GM15510 (cell line): ENCODE data around the gene TARDBP.

ENCODE experiments used
- POLR2A ChIP-seq: IDR thresholded peaks from 3 replicates; pipeline ENCODE4 v1.6.1; 2011; ENCODE audit warnings: borderline replicate concordance; ENCODE audit not compliant: insufficient read length; ENCODE audit errors: extremely low read depth

Gene TARDBP

DNA sequence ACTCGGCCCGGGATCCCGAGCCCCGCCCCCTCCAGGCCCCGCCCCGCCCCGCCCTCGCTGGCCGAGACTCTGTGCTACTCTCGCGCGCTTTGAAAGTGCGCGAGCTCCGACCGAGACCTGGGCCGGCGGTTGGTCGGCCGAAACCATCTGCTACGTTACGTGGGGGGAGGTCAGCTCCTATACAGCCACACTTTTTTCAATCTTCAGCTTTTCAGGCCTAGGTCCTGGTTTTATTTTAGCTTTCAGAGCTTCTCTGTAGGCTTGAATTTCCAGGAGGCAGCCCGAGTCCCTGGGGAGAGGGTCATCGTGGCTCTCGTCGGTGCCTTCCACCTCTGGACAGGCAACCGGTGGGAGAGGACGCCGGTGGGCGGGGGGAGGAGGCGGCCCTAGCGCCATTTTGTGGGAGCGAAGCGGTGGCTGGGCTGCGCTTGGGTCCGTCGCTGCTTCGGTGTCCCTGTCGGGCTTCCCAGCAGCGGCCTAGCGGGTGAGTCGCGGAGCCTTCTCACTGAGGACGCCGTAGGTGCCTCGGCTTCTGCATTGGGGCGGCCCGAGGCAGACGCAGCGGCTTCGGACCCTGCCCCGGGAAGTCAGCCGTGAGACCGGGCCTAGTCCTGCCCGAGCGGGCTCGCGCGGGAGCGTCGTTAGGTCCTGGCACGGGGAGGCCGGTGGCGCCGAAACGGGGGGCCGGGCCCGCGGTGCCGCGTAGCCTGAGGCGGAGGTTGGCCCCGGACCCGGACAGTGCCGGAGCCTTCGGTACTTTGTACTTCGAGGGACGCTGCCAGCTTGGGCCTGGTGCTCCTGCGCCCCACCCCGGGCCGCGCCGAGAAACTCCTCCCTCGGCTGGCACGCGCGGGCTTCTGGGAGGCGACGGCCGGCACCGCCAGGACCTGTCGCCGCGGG is at the start of gene TARDBP:
Gene TARDBP, plus strand, starts transcription at position 395 of the 900 bp plus-strand sequence. CDS start 1,074 bp downstream, outside the sequence.
- peak; percentile 85 for TF ChIP-seq POLR2A

GRCh38 chr1:10965546-10966226 is 46.8 kb upstream of the TARDBP start:
- TF ChIP-seq POLR2A: no peak

GRCh38 chr1:10967090-10967489 is 45.4 kb upstream of the TARDBP start:
- no peak for TF ChIP-seq POLR2A

GRCh38 chr1:10968411-10968826 is 44.0 kb upstream of the TARDBP start:
- no peak for TF ChIP-seq POLR2A

GRCh38 chr1:10969267-10969970 is 43.0 kb upstream of the TARDBP start:
- no peak for TF ChIP-seq POLR2A

- no peak for TF ChIP-seq POLR2A
Measured at GRCh38 chr1:10969971-10970332, 42.5 kb upstream of the TARDBP start.

DNA sequence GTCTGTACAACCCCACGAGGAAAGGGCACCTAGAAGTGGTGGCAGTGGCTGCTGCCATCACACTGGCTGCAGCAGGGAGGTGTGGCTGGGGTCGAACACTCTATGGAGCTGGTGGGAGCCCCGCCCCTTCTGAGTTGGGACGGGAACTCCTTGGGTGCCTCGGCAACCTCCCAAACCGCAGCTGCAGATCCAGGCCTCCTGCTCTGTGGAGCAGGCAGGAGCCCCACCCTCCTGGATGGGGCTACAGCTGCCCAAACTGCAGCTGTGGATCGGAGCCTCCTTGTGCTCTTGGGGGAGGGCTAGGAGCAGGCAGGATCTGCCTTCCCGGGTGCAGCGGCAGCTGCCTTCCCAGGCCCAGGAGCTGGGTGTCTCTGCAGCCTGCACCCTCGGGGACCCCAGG is 38.9 kb upstream of the TARDBP start:
- TF ChIP-seq POLR2A: no peak

DNA sequence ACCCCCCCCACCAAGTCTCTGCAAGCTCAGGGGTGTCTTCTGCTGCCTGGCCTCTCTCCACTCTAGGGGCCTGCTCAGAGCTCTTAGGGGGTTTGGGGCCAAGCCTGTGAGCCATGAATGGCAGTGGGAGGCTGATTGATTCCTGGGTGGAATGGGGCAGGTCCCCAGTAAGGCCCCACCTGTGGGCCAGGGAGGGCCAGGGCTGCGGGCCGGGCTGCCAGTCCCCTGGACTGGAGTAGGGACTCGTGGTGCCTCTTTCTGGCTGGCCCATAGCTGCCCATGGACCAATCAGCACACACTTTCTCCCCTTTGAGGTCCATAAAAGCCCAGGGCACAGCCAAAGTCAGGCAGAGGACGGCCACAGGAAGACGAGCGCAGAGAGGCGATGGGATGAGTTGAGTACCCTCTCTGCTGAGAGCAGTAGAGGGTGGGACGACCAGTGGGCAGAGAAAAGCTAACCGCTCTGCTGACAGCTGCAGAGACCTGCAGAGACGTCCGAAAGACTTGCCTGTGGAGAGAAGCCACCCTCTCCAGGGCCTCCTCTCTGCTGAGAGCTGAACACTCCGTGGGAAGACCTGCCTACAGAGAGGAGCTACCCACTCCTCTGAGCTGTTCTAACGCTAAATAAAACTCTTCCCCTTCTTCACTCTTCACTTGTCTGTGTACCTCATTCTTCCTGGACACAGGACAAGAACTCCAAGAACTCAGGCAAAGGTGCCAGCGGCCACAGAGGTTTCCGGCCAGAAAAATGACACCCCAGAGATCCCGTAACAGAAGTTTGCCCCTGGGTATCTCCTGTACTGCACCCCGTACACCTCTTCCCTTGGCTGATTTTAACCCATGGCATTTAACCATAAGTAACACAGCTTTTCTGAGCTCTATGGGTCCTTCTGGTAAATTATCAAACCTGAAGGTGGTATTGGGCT is 38.2 kb upstream of the TARDBP start:
- TF ChIP-seq POLR2A: no peak

- no peak for TF ChIP-seq POLR2A
Measured at GRCh38 chr1:10975567-10976326, 36.7 kb upstream of the TARDBP start.

- TF ChIP-seq POLR2A: no peak
Measured at GRCh38 chr1:10978719-10979118, 33.7 kb upstream of the TARDBP start.

GRCh38 chr1:10979483-10979920 is 33.0 kb upstream of the TARDBP start:
- TF ChIP-seq POLR2A: no peak

DNA sequence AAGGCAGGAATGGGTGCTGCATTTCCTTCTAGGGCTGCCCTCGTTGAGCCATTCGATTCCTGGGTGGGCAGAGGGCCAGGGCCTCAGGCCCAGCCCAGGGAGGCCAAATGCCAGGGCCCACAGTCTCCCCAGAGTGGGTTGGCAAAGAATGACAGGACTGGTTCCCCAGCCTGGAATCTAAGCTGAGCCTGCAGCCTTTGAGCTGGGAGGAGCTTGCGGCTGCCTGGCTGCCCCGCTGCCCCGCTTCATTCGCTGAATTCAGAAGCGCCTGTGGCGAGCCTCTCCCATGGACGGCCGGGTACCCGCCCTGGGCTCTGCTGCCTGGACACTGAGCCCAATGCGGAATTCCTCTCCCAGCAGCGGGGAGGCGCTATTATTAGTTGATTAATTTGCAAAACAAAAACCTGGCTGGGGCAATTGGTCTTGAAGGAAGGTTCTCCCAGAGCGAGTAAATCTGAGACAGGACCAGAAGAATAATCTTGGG is 32.3 kb upstream of the TARDBP start:
- TF ChIP-seq POLR2A: no peak
